ENCODE results near the gene COMMD6.
"Not testable (repeated sequence)": the region's sequence is repeated elsewhere in the genome, so short reads cannot be mapped to it uniquely, and the experiment has no call there.

Gene COMMD6

DNA sequence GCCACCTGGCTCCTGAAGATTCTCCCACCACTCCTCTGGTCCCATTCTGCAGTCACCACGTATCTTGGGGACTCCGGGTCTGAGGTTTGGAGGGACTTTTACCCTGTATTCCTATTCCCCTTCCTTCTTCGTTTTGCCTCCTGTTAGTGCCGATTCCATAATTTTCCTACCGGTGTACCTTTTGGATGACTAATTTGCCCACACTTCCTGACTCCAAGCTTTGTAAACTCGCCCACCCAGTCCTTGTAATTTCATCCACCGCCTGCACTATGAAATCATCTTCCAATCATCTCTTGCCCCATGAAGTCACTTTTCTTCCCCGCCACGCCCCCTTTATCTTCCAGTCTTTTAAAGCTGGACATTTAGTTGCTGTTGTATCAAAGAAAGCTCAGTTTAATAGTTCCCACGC is 12.5 kb upstream of the COMMD6 start:
- H4K91ac ChIP-seq (ENCODE audit: low read length): no peak overlapping the region
- no peak overlapping the region for H2BK5ac ChIP-seq (ENCODE audit: low read depth, low read length, poor library complexity, severe bottlenecking)
- H3K14ac ChIP-seq (ENCODE audit: low read length in 2 of 2): no peak overlapping the region
- no peak overlapping the region for H2BK15ac ChIP-seq (ENCODE audit: low read depth, poor library complexity, severe bottlenecking)
- peak; percentile 76 for DNase-seq
- no peak overlapping the region for H3K23ac ChIP-seq (ENCODE audit: low read length in 2 of 2)
- H3K36me3 ChIP-seq (ENCODE audit: control insufficient read depth in 1 of 2, insufficient read depth in 2 of 2, low read depth in 1 of 2, low read length in 2 of 2): peaks cover 3 to 22% of the 10 kb centered on the region in 2 experiments
- H2BK120ac ChIP-seq (ENCODE audit: low read depth, low read length): no peak overlapping the region
- H3K27ac ChIP-seq (ENCODE audit: low read length, poor library complexity, severe bottlenecking): peak overlapping the region; percentile 3
- H3K4me3 ChIP-seq (ENCODE audit: insufficient read depth in 1 of 2, low read depth in 1 of 2, low read length in 2 of 2): peak overlapping the region; percentile 98
- H2BK12ac ChIP-seq (ENCODE audit: low read length in 2 of 2): no peak overlapping the region
- H3K4me2 ChIP-seq (ENCODE audit: low read length, poor library complexity, severe bottlenecking): peak overlapping the region; percentile 59
- H3K27me3 ChIP-seq (ENCODE audit: control insufficient read depth in 1 of 2, insufficient read depth in 1 of 2, low read length in 2 of 2): no peaks in the 10 kb centered on the region
- no peak overlapping the region for H2AFZ ChIP-seq (ENCODE audit: low read depth, low read length)
- peaks cover 12% of the 10 kb centered on the region for H3K79me1 ChIP-seq (replicated peaks; ENCODE audit: low read length, poor library complexity, severe bottlenecking)
- no peak overlapping the region for H3K18ac ChIP-seq (ENCODE audit: low read depth in 1 of 2, low read length in 2 of 2)
- no peak overlapping the region for H2AK5ac ChIP-seq (ENCODE audit: low read length, severe bottlenecking)
- peaks cover 3% of the 10 kb centered on the region for H3K4me1 ChIP-seq (ENCODE audit: control insufficient read depth, insufficient read depth, low read depth, low read length)
- no peak overlapping the region for H4K8ac ChIP-seq (ENCODE audit: low read length)
- WGBS: 2% methylated on average over 8 of the region's 10 CpGs
- peak overlapping the region; percentile 99 for H3K9ac ChIP-seq (ENCODE audit: low read length)
- H3K4ac ChIP-seq (ENCODE audit: low read depth in 1 of 2, low read length in 2 of 2): no peak overlapping the region
- H3K9me3 ChIP-seq (ENCODE audit: control insufficient read depth, low read length): no peaks in the 10 kb centered on the region

DNA sequence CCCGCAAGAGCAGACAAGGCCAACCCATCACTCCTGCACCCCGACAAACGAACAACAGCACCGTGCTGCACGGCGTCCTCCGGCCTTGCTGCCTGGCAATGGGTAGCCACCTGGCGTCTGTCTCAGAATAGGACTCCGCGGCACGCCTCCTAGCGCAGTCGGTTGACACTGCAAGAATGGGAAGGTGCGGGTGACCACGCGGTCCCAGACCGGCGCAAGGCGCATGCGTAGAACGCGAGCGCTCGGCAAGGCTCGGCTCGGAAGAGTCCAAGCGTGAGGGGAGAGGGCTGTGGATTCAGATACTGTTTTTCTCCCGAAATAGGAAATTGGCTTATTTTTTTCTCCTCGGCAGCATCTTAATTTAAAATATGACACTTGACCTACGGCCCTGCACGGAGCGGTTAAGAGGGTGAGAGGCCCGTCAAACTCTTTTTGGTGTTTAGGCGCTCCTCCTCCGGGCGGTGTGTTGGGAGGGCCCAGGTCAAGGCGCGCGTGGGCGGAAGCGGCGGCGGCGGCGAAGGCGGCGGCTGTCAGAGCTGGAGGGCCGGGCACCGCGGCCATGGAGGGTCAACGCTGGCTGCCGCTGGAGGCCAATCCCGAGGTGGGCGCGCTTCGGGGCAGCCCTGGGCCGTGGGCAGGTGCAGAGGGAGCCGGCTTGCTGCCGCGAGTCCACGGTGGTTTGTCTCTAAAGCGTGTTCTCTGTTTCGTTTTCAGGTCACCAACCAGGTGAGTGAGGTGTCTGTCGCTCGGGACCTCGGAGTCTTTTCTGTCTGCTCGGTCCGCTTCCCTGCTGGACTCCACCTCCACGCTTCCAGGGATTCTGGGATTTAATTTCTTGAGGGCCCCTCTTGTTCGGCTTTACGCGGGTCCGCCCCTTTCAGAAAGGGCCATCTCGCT is 11.9 kb upstream of the COMMD6 start, which contains the start of gene UCHL3:
UCHL3 (plus strand) TSS at position 530 of the 897 bp plus-strand sequence; CDS start at position 560, 30 bp downstream.
- peak within 1 kb of the TSS; percentile 74 for H2BK120ac ChIP-seq (ENCODE audit: low read depth, low read length)
- H2BK12ac ChIP-seq (ENCODE audit: low read length in 2 of 2): no peak within 1 kb of the TSS
- H3K4ac ChIP-seq (ENCODE audit: low read depth in 1 of 2, low read length in 2 of 2): peak within 1 kb of the TSS; percentile 9 to 65
- peak within 1 kb of the TSS; percentile 2 for H2AK5ac ChIP-seq (ENCODE audit: low read length, severe bottlenecking)
- H3K18ac ChIP-seq (ENCODE audit: low read depth in 1 of 2, low read length in 2 of 2): peak within 1 kb of the TSS; percentile 82 to 89
- no peak within 1 kb of the TSS for H4K91ac ChIP-seq (ENCODE audit: low read length)
- H2BK15ac ChIP-seq (ENCODE audit: low read depth, poor library complexity, severe bottlenecking): no peak within 1 kb of the TSS
- H3K4me2 ChIP-seq (ENCODE audit: low read length, poor library complexity, severe bottlenecking): peak within 1 kb of the TSS; percentile 59
- peak within 1 kb of the TSS; percentile 96 for H3K27ac ChIP-seq (ENCODE audit: low read length, poor library complexity, severe bottlenecking)
- H3K4me3 ChIP-seq (ENCODE audit: insufficient read depth in 1 of 2, low read depth in 1 of 2, low read length in 2 of 2): peak within 1 kb of the TSS; percentile 98
- H3K36me3 ChIP-seq (ENCODE audit: control insufficient read depth in 1 of 2, insufficient read depth in 2 of 2, low read depth in 1 of 2, low read length in 2 of 2): peaks cover 0 to 15% of the 10 kb centered on the region in 2 experiments
- no peak within 1 kb of the TSS for H3K23ac ChIP-seq (ENCODE audit: low read length in 2 of 2)
- H2BK5ac ChIP-seq (ENCODE audit: low read depth, low read length, poor library complexity, severe bottlenecking): peak within 1 kb of the TSS; percentile 97
- peaks cover 9% of the 10 kb centered on the region for H3K79me1 ChIP-seq (replicated peaks; ENCODE audit: low read length, poor library complexity, severe bottlenecking)
- H3K9me3 ChIP-seq (ENCODE audit: control insufficient read depth, low read length): no peaks in the 10 kb centered on the region
- no peaks in the 10 kb centered on the region for H3K27me3 ChIP-seq (ENCODE audit: control insufficient read depth in 1 of 2, insufficient read depth in 1 of 2, low read length in 2 of 2)
- peaks cover 3% of the 10 kb centered on the region for H3K4me1 ChIP-seq (ENCODE audit: control insufficient read depth, insufficient read depth, low read depth, low read length)
- H2AFZ ChIP-seq (ENCODE audit: low read depth, low read length): peak within 1 kb of the TSS; percentile 79
- H4K8ac ChIP-seq (ENCODE audit: low read length): peak within 1 kb of the TSS; percentile 56
- DNase-seq: peak; percentile 94
- H3K14ac ChIP-seq (ENCODE audit: low read length in 2 of 2): peak within 1 kb of the TSS in 1 of 2 experiments; percentile 82
- H3K9ac ChIP-seq (ENCODE audit: low read length): peak within 1 kb of the TSS; percentile 99
- under 1% methylated on average over 60 of the region's 74 CpGs for WGBS

DNA sequence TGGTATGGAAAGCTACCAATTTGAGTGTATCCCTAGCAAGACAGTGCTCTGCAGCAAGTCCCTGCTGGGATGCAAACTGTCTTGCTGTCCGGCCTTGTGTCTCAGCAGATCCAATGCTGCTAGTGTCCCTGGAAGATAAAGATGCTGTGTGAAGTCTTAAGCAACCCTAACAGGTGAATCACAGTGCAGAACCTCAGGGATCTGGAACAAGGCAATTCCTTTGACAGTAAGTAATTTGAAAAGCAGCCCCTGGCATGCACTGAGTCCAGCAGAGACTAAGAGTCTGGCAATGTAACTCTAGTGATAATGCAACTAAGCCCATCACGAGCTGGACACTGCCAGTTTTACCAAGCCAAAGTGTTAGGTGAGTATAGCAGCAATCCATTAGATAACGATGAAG is 10.3 kb upstream of the COMMD6 start:
- H2BK5ac ChIP-seq (ENCODE audit: low read depth, low read length, poor library complexity, severe bottlenecking): no peak overlapping the region
- H3K36me3 ChIP-seq (ENCODE audit: control insufficient read depth in 1 of 2, insufficient read depth in 2 of 2, low read depth in 1 of 2, low read length in 2 of 2): peaks cover 0 to 3% of the 10 kb centered on the region in 2 experiments
- no peak overlapping the region for H2BK15ac ChIP-seq (ENCODE audit: low read depth, poor library complexity, severe bottlenecking)
- H3K4me1 ChIP-seq (ENCODE audit: control insufficient read depth, insufficient read depth, low read depth, low read length): peaks cover 3% of the 10 kb centered on the region
- no peak overlapping the region for H2AFZ ChIP-seq (ENCODE audit: low read depth, low read length)
- H3K18ac ChIP-seq (ENCODE audit: low read depth in 1 of 2, low read length in 2 of 2): no peak overlapping the region
- no peak overlapping the region for H2BK12ac ChIP-seq (ENCODE audit: low read length in 2 of 2)
- H2AK5ac ChIP-seq (ENCODE audit: low read length, severe bottlenecking): no peak overlapping the region
- H2BK120ac ChIP-seq (ENCODE audit: low read depth, low read length): no peak overlapping the region
- peaks cover 4% of the 10 kb centered on the region for H3K79me1 ChIP-seq (replicated peaks; ENCODE audit: low read length, poor library complexity, severe bottlenecking)
- no peak overlapping the region for H3K4ac ChIP-seq (ENCODE audit: low read depth in 1 of 2, low read length in 2 of 2)
- no peak overlapping the region for H3K4me2 ChIP-seq (ENCODE audit: low read length, poor library complexity, severe bottlenecking)
- H3K14ac ChIP-seq (ENCODE audit: low read length in 2 of 2): no peak overlapping the region
- no peak overlapping the region for H3K9ac ChIP-seq (ENCODE audit: low read length)
- H3K27ac ChIP-seq (ENCODE audit: low read length, poor library complexity, severe bottlenecking): no peak overlapping the region
- peak overlapping the region in 1 of 2 experiments; percentile 5 for H3K4me3 ChIP-seq (ENCODE audit: insufficient read depth in 1 of 2, low read depth in 1 of 2, low read length in 2 of 2)
- no peak overlapping the region for H3K23ac ChIP-seq (ENCODE audit: low read length in 2 of 2)
- no peak overlapping the region for H4K91ac ChIP-seq (ENCODE audit: low read length)
- H4K8ac ChIP-seq (ENCODE audit: low read length): no peak overlapping the region
- H3K9me3 ChIP-seq (ENCODE audit: control insufficient read depth, low read length): no peaks in the 10 kb centered on the region
- WGBS: 98% methylated on average over 3 of the region's 3 CpGs
- no peak for DNase-seq
- no peaks in the 10 kb centered on the region for H3K27me3 ChIP-seq (ENCODE audit: control insufficient read depth in 1 of 2, insufficient read depth in 1 of 2, low read length in 2 of 2)

DNA sequence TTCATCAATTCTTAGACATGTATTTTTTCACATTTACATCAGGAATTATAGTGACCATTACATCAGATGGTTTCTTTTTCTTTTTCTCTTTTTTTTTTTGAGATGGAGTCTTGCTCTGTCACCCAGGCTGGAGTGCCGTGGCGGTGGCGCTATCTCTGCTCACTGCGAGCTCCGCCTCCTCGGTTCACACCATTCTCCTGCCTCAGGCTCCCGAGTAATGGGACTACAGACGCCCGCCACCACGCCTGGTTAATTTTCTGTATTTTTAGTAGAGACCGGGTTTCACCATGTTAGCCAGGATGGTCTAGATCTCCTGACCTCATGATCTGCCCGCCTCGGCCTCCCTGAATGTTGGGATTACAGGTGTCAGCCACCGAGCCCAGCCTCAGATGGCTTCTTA is 7.7 kb upstream of the COMMD6 start:
- H3K9ac ChIP-seq (ENCODE audit: low read length); H3K79me1 ChIP-seq (replicated peaks; ENCODE audit: low read length, poor library complexity, severe bottlenecking); H4K8ac ChIP-seq (ENCODE audit: low read length); H2AFZ ChIP-seq (ENCODE audit: low read depth, low read length); H3K27ac ChIP-seq (ENCODE audit: low read length, poor library complexity, severe bottlenecking); H2BK120ac ChIP-seq (ENCODE audit: low read depth, low read length); H3K4me1 ChIP-seq (ENCODE audit: control insufficient read depth, insufficient read depth, low read depth, low read length); DNase-seq; H3K36me3 ChIP-seq (ENCODE audit: control insufficient read depth in 1 of 2, insufficient read depth in 2 of 2, low read depth in 1 of 2, low read length in 2 of 2); H2BK12ac ChIP-seq (ENCODE audit: low read length in 2 of 2); H3K23ac ChIP-seq (ENCODE audit: low read length in 2 of 2); H3K4ac ChIP-seq (ENCODE audit: low read depth in 1 of 2, low read length in 2 of 2); H2AK5ac ChIP-seq (ENCODE audit: low read length, severe bottlenecking); H3K9me3 ChIP-seq (ENCODE audit: control insufficient read depth, low read length); H2BK5ac ChIP-seq (ENCODE audit: low read depth, low read length, poor library complexity, severe bottlenecking); H3K4me2 ChIP-seq (ENCODE audit: low read length, poor library complexity, severe bottlenecking); H4K91ac ChIP-seq (ENCODE audit: low read length); H3K27me3 ChIP-seq (ENCODE audit: control insufficient read depth in 1 of 2, insufficient read depth in 1 of 2, low read length in 2 of 2); H2BK15ac ChIP-seq (ENCODE audit: low read depth, poor library complexity, severe bottlenecking); H3K14ac ChIP-seq (ENCODE audit: low read length in 2 of 2); H3K18ac ChIP-seq (ENCODE audit: low read depth in 1 of 2, low read length in 2 of 2); H3K4me3 ChIP-seq (ENCODE audit: insufficient read depth in 1 of 2, low read depth in 1 of 2, low read length in 2 of 2): not testable (repeated sequence)
- 84% methylated on average over 14 of the region's 14 CpGs for WGBS
